HCT116 (cell line): ENCODE results near the gene GANAB.
"Not testable (repeated sequence)": the region's sequence is repeated elsewhere in the genome, so short reads cannot be mapped to it uniquely, and the experiment has no call there.

Experiments
- CEBPB ChIP-seq: IDR thresholded peaks from 2 replicates; pipeline ENCODE4 v1.6.1; 2012; ENCODE audit warnings: low read depth
- CTCF ChIP-seq, 3 experiments: fragments of 200-600 bp in 1 of 3; sonication (generic) in 1 of 3; IDR thresholded peaks in 2 of 3; conservative IDR thresholded peaks in 1 of 3; 2 replicates each; pipeline ENCODE4 v1.5.1; 2012 to 2017; ENCODE audit warnings: low read depth in 2 of 3, low read length in 2 of 3, antibody characterized with exemption in 1 of 3, borderline replicate concordance in 1 of 3, control low read depth in 1 of 3, mild to moderate bottlenecking in 1 of 3, mixed read lengths in 1 of 3, mixed run types in 1 of 3, moderate library complexity in 1 of 3; ENCODE audit not compliant: insufficient read depth in 1 of 3
- EGR1 ChIP-seq: IDR thresholded peaks from 2 replicates; pipeline ENCODE4 v1.6.1; 2012; ENCODE audit warnings: low read depth
- EZH2 ChIP-seq: fragments of 200-600 bp; sonication (generic); IDR thresholded peaks from 2 replicates; pipeline ENCODE4 v1.6.1; 2017; ENCODE audit warnings: antibody characterized with exemption, mixed run types
- EZH2phosphoT487 ChIP-seq: fragments of 200-600 bp; IDR thresholded peaks from 2 replicates; pipeline ENCODE4 v1.6.1; 2018; ENCODE audit warnings: antibody characterized with exemption, borderline replicate concordance
- JUND ChIP-seq: IDR thresholded peaks from 2 replicates; pipeline ENCODE4 v1.6.1; 2012
- MAX ChIP-seq: IDR thresholded peaks from 2 replicates; pipeline ENCODE4 v1.6.1; 2012
- POLR2A ChIP-seq: IDR thresholded peaks from 2 replicates; pipeline ENCODE4 v1.7.0; 2011; ENCODE audit warnings: borderline replicate concordance; ENCODE audit not compliant: insufficient read depth, insufficient read length; ENCODE audit errors: extremely low read depth
- POLR2AphosphoS5 ChIP-seq: IDR thresholded peaks from 2 replicates; pipeline ENCODE4 v1.6.1; 2011; ENCODE audit warnings: mild to moderate bottlenecking, low read depth, low read length, moderate library complexity
- SP1 ChIP-seq: IDR thresholded peaks from 2 replicates; pipeline ENCODE4 v1.6.1; 2012; ENCODE audit warnings: low read depth
- TCF7L2 ChIP-seq: IDR thresholded peaks from 2 replicates; pipeline ENCODE4 v1.7.0; 2011; ENCODE audit warnings: borderline replicate concordance, inconsistent platforms; ENCODE audit not compliant: insufficient read depth, insufficient read length; ENCODE audit errors: extremely low read depth
- YY1 ChIP-seq: IDR thresholded peaks from 2 replicates; pipeline ENCODE4 v1.6.1; 2011; ENCODE audit warnings: low read length, low read depth, moderate library complexity, mild to moderate bottlenecking; ENCODE audit not compliant: insufficient replicate concordance; ENCODE audit errors: extremely low read depth
- ZBTB33 ChIP-seq: IDR thresholded peaks from 2 replicates; pipeline ENCODE4 v1.6.1; 2011; ENCODE audit warnings: mild to moderate bottlenecking, low read length, moderate library complexity; ENCODE audit not compliant: insufficient replicate concordance; ENCODE audit errors: extremely low read depth

GRCh38 chr11:62581735-62582134, 64.7 kb downstream of the GANAB start:
- not testable (repeated sequence) for TF ChIP-seq CTCF (IDR thresholded peaks at IDR 0.05 in 2 of 3, conservative IDR thresholded peaks at IDR 0.05 in 1 of 3; ENCODE audit: borderline replicate concordance in 1 of 3, insufficient read depth in 1 of 3, low read depth in 2 of 3, low read length in 2 of 3); EGR1; TCF7L2; MAX; POLR2A; EZH2; EZH2phosphoT487; ZBTB33; POLR2AphosphoS5; CEBPB; YY1; JUND; SP1
